ENCODE results near the gene C1orf56.

C1orf56 gene, protein sequence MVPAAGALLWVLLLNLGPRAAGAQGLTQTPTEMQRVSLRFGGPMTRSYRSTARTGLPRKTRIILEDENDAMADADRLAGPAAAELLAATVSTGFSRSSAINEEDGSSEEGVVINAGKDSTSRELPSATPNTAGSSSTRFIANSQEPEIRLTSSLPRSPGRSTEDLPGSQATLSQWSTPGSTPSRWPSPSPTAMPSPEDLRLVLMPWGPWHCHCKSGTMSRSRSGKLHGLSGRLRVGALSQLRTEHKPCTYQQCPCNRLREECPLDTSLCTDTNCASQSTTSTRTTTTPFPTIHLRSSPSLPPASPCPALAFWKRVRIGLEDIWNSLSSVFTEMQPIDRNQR

DNA sequence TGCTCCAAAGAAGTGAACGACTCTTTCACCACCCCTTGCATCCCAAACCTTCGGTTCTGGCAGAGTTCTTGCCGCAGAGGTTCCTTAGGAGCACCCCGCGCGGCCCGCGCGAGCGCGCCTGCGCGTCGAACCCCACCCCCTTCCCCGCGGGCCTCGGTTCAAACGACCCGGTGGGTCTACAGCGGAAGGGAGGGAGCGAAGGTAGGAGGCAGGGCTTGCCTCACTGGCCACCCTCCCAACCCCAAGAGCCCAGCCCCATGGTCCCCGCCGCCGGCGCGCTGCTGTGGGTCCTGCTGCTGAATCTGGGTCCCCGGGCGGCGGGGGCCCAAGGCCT is at the start of gene C1orf56:
TSS of gene C1orf56 (plus strand) at position 161 of the 334 bp plus-strand sequence. CDS start at position 258, 97 bp downstream.
- no peak for DNase-seq (ENCODE audit: low spot score)

DNA sequence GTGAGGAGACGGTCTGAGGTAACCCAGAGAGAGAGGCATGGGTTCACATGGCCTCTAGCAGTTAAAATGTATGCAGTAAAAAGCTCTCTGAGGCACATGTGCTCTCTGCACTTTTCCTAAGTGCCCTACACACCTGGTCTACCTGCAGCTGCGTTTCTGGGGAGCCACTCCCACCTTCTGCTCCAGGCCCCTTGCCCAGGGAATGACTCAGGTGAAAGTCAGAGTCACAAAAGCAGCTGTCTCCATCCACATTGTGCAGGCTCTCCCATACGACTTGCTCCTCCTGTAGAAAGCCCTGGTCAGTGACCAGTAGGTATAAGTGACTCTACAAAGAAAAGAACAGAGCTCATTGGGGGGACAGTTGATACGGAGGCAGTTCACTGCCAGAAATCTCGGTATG is 49.6 kb upstream of the C1orf56 start:
- DNase-seq (ENCODE audit: low spot score) = no peak

DNA sequence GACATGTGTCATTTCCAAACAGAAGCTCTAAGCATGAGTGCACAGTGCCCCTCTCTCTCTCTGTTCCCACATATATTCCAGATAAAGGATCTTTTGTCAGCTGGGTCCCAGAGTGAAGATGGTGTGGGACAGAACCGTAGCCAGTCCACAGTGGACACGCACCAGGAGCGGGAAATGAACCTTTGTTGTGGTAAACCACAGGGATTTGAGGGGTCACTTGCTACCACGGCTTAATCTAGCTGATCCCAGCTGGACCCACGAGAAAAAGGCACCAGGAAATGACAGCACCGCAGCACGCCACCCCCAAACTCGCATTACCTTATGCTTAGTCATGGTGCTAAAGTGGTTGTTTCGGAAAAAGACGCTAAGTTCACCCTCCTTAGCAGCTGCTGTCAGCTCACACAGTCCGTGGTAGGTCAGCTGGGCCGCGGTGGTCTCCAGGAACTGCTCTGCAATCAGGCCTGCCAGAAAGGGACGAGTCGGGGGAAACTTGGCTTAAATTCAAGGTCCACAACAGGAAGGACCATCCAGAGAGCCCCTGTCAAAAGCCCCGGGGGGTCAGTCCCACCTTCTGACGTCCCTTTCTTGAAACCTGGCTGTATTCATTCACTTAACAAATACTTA is 48.4 kb upstream of the C1orf56 start:
- DNase-seq (ENCODE audit: low spot score) = no peak

DNA sequence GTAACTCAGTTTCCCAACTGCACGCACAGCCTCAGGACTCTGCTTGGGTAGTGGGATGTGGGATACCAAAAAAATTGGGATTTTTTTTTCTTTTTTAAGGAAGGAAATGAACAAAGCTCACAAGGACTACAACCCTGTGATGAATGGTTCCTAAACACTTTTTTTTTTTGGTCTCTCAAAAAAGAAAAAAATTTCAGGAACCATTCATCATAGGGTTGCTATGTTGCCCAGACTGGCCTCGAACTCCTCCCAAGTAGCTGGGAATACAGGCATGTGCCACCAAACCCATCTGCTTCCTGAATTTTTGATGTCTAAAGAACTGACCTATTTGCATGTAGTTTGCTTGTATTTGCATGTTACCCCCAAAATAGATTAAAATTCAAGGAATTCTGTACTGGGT is 47.6 kb upstream of the C1orf56 start:
- no peak for DNase-seq (ENCODE audit: low spot score)

DNA sequence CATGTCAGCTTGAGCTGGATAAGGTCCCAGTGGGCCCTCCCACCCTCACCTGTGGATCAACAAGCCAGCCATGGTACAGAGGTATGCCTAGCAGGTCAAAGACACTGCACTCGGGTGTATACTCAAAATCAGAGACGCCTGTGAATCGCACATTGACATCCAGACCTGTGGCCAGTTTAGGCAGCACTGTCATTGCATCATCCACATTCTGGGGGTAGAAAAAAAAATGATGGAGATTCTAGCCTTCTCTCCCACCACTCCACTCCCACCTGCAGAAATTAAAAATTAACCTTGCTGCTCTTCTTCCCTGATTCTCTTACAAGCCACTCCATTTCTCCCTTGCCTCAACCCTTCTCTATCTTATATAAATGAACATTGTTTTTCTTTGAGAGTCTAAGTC is 47.1 kb upstream of the C1orf56 start:
- no peak for DNase-seq (ENCODE audit: low spot score)

DNA sequence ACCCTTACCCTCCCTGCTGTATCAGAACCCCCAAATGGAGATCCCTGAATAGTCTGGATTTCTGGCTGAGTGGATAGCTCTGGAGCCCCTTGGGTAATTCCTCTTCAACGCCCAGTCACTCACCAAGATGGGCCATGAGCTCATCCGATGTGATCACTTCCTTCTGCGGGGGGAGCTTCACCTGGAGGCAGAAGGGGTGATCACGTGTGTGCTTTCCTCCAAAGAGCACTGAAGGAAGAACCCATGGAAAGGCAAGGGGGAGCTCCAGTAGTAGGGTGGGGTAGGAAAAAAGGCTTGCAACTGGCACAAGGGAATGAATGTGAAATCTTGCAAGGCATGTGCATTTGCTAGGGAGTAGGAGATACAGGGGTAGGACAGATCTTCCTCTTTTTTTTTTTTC is 45.9 kb upstream of the C1orf56 start:
- no peak for DNase-seq (ENCODE audit: low spot score)

DNA sequence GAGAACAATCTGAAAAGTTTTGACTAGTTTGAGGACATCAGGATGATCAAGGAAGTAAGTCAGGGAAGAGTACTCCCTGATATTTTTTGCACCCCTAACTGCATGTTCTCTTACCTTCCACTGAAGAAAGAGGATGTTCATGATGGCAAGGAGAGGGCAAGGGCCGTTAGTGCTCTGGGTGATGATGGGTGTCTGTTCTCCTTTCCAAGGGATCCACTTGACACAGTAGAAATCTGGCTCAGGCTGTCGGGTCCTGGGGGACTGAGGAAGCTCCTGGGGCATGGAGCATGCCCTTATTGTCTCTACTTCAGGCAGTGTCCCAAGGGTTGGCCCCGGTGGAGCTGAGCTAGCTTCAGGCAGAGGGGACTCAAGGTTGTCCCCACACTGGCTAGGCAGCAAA is 45.5 kb upstream of the C1orf56 start:
- DNase-seq (ENCODE audit: low spot score) = no peak

DNA sequence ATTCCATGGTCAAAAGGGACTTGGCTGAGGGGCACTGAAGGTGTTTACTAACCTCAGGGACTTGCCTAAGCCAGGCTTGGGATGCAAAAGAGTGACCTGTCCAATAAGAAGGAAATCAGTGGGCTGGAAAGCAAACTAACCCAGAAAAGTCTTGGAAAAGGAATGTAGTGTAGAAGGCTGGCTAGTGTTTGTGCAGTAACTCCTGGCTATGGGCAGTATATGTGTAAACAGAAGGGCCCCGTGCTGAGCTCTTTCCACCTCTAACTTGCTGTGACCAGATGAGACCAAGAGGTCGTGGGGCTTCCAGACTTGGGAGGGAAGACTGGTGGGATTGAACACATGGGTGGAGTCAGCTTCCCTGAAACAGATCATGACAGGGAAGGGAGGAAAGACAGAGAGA is 44.9 kb upstream of the C1orf56 start:
- DNase-seq (ENCODE audit: low spot score) = no peak

DNA sequence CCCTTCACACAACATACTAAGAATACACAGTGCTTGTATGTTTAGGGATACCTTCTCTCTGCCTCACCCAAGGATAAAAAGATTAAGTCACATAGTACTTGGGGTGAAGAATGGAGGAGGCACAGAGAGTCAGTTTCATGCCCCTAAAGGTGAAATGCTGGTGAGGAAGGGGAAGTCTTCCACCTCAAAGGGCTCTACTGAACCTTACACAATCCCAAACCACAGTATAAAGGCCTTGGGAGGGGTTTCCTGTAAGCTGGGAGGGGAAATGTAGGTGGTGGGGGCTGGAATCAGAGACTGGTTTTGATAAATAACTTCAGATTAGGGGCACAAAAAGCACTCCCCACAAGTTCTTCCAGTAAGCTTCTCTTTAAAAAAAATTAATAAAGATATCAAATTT is 44.4 kb upstream of the C1orf56 start:
- no peak for DNase-seq (ENCODE audit: low spot score)

DNA sequence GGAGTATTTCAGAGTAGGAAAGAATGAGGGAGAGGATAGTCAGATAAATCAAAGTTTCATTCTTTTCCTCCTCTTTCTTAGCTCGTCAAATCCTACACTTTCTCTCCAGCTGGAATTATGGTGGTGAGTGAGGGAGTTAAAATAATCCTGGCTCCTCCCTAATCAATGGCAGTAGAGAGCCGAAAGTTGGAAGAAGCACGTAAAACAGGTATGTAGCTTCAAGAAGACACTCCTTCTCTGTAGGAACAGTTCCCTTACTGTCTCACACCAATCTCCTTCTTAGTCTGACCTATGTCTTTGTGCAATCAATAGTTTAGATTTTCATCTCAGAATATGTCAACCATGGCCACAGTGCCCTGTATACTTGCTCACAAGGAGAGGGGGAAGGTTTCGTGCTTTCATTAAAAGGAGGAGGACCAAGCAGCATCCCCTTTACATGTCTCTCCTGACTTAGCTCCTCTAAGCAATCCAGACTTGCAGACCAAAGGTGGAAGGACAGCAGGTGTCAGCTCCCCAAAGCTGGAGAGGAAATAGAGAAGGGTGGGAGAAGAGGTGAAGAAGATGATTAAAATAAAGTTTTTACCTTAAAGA is 41.7 kb upstream of the C1orf56 start:
- DNase-seq (ENCODE audit: low spot score) = no peak

DNA sequence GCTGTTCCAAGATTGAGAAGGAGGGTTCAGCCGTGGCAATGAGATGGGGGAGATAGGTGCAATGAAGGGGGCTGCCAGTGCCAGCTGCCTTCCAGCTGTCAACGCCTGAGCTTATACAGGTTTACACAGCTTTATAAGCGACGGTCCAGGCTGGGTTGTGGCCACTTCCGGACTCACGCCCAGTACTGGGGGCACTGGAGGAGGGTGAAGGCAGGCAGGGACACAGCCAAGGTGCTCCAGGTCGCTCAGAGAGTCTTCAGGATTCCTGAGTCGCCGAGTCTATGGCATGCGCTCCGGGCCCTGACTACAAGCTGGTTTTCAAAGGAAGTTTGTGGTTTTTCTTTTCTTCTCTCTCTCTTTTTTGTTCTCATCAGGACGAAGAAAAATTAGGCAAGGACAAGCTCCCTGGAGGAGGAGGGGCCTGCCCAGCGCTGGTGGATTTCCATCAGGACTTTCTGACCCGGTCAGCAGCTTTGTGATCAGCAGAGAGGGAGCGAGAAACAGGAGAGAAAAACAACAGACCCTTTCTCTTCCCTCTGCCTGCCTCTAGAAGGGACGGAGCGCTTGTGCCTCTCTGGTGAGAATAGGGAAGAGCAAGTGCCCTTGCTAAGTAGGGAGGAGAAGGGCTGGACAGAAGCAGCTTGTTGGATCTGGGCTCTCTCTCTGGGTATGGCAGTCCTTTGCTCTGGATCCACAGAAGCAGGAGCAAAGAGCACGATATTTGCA is 41.1 kb upstream of the C1orf56 start, which contains the start of gene MINDY1:
TSS of gene MINDY1 (minus strand) at position 576 of the 726 bp plus-strand sequence. CDS start 4,285 bp downstream, outside the sequence.
- DNase-seq (ENCODE audit: low spot score) = peak; percentile 64

DNA sequence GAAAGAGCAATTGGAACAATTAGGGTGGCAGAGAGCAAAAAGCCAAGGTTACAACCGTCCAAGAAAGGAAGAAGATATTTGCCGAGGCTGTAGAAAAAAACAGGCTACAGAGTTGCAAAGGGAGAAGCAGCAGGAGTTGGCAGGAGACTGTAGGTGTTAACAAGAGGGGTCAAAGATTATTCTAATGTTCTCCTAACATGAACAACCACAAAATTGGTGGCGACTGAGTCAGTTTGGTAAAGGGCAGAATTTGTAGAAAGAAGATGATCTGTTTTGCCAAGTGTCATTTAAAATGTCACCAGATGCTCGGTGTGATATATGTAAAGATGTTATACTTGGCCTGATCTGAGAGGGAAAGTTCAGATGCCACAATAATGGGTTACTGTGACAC is 39.7 kb upstream of the C1orf56 start:
- no peak for DNase-seq (ENCODE audit: low spot score)

DNA sequence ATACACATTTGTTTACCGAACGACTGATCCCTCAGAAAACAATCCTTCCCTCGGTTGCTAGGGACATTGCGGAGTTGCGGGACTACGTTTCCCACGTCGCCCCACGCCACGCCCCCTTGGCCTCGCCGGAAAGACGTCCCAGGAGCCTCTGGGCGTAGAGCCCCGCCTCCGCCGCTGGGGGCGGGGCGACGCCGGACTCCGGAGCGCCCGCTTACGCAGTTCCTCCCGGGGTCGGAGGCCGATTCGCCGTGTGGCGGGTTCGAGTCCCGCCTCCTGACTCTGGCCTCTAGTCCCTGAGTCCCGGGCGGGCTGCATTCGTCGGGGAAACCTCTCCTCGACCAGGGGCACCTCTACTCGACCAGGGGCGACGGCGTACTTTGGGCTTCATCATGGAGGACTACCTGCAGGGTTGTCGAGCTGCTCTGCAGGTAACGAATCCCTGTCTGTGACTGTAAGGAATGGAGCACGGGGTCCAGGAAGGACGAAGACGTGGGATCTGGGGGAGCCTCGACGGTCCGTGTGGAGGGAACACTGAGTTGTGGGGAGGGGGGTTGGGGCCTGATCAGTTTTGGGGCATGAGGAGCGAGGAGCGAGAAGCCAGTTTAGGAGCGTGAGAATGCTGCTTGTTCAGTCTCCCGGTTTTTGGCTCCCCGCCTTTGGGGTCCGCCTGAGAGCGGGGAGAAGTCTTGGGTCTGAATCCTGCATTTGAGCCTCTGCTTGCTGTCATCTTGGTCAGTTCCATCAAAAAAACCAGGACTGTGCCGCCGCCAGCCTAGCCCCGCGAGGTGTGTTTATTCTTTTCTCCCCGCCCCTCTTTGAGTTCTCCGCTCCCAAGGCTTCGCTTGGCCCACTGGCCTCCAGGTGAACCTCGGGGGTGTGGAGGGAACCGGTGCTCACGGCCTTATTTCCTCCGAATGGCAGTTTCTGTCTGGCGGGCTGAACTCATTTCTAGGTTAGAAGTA is 39.0 kb upstream of the C1orf56 start, which contains the start of gene PRUNE1:
TSS of gene PRUNE1 (plus strand) at position 206 of the 962 bp plus-strand sequence. CDS start at position 390, 184 bp downstream.
- DNase-seq (ENCODE audit: low spot score) = peak; percentile 98

DNA sequence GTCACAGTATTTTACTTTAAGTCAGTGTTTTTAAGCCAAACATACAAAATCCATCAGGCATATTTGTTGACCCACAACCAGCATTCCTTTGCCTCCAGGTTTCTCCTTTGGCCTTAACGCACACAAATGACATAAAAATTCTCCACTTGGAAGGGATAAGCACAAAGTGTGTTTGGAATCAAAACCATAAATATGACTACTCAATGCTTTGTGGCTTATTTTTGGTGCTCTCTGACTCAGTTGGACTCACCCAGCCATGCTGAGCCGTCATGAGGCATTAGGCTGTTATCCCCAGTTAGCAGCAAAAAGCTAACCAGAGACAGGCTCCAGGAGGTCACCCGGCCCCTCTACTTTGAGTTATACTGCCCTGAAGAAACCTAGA is 38.4 kb upstream of the C1orf56 start:
- DNase-seq (ENCODE audit: low spot score) = no peak

DNA sequence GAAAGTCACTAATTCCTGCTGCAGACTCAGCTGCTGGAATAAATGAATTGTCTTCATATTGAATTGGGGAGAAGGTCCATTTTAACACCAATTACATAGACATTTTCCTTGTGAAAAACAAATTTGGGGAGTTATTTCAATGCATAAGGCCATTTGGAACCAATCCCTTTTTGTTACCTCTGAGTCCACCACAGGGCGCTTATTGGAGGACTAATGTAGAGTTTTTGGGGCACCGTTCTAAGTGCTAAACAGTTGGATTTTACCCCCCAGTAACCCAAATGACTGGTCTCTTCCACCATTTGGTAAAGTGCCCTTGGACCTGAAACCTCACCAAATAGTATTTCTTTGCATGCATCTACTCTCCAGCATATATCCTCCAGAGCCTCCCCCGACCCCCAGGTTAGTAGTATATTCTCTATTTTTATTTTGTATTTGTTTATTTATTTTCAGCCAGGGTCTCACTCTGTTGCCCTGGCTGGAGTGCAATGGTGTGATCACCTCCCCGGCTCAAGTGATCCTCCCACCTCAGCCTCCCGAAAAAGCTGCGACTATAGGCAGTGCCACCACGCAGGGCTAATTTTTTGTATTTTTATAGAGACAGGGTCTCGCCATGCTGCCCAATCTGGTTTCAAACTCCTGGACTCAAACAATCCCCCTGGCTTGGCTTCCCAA is 37.7 kb upstream of the C1orf56 start:
- DNase-seq (ENCODE audit: low spot score) = no peak

DNA sequence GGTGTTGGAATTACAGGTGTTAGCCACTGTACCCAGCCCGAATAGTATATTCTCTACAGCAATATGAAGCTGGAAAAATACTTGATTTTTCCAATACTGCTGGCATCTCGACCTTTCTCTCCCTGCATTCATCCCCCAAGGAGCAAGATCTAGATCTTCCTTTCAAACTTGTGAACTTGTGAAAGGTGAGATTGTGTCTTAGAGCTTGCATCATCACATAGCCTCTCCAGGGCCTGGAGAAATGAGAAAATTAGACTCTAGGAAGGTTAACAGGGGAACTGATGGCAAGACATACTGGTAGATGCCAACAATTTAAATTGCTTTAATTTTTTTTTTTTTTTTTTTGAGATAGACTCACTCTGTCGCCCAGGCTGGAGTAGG is 37.2 kb upstream of the C1orf56 start:
- DNase-seq (ENCODE audit: low spot score) = no peak

DNA sequence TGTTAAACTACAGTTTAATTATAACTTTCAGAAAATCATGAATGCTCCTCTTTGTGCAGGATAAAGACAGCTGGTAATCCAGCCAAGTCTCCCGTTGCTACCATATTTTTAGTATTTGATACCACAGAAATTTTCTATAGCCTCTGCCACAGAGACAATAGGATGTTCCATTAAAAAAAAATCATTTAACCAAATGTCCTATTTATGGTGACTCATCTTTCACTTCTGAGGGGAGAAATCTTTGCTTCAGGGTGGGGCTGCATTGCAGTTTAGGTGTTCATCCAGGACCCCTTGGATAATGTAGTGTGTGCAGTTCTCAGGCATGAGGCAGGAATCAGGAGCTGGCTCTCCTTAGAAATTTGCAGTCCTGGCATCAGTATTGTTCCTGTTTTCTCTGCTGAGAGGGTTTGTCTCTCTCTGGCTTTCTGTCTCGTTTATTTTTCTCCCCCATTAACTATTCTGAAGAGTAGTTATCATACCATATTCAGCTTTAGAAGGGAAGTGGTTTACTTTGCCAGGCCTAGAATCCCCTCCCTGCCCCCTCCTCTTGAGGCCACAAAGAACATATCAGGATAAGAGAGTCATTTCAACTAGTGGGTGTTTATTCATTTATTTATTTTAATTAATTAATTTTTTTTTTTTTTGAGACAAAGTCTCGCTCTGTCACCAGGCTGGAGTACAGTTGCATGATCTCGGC is 36.2 kb upstream of the C1orf56 start:
- DNase-seq (ENCODE audit: low spot score) = no peak

DNA sequence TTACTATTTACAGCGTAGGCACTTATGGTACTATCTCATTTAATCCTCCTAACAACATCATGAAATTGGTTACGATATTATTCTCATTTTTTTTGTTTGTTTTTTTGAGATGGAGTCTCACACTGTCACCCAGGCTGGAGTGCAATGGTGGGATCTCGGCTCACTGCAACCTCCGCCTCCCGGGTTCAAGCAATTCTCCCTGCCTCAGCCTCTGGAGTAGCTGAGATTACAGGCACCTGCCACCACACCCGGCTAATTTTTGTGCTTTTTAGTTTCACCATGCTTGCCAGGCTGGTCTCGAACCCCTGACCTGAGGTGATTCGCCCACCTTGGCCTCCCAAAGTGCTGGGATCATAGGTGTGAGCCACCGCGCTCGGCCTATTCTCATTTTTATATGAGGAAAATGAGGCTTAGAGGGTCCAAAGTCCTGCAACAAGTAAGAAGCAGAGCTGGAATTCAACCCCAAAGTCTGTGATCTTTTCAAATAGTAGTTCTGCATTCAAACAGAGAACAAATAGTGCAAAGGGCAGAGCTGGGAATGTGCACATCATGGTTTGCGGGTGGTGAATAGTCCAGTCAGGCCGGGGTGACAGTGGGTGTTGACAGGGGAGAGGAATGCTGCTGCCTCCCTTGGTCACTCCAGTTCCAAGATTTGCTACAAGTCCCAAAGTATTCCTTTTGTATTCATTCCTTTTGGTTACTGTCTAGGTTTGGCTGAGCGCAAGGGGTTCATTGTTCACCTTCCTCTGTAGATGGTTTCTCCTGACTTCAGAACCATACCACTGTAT is 34.7 kb upstream of the C1orf56 start:
- no peak for DNase-seq (ENCODE audit: low spot score)

DNA sequence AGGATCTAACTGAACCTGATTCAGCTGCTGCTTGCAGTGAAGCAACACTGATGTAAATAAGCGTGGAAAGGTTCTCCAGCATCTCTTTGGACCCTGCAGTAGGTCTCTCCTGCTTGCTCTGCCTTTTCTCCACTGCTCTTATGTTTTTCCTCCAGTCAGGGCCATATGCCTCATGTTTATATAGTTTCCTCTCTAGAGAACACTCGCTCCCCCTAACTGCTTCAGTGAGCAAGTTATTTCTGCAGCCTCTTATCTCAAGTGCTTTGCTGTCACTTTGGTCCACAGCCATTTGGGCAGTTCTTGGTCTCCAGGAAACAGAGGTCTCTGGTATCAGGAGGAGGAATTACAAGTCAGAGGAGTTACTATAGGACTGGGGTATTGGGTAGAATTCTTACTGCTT is 34.0 kb upstream of the C1orf56 start:
- DNase-seq (ENCODE audit: low spot score) = no peak

Data from kidney capillary endothelial cell (primary cell).